GM12878 (cell line): Measurements from ENCODE around the gene EFHC1. TPM values are rescaled to one million over a fixed set of nuclear protein-coding genes. Genes with fewer than 3 reads are reported as not detected.

Experiments
- ATAC-seq: fragments of 200-7000 bp; cut with Tn5 transposase; 3 replicates; pipeline ENCODE4 v1.9.1; 2020; ENCODE audit warnings: mild to moderate bottlenecking, moderate library complexity
- BruUV-seq: library from RNA; stranded (reverse); fragments of 400-500 nt; replicated peaks from 2 replicates; lab custom pipeline; 2021; lab: Mats Ljungman, UMichigan
- CTCF ChIA-PET: fragments of 300-600 bp; sonication (Branson Sonifier 250); formaldehyde crosslinking; extraction: SDS; loops from one replicate; lab custom pipeline; 2021; ENCODE audit warnings: inconsistent platforms; lab: Yijun Ruan, JAX
- POLR2A ChIA-PET: fragments of 350-600 bp; formaldehyde crosslinking; extraction: SDS; loops from one replicate; lab custom pipeline; 2021; ENCODE audit warnings: inconsistent platforms; lab: Charles Lee
- RAD21 ChIA-PET: fragments of 300-600 bp; sonication (Branson Sonifier 250); formaldehyde crosslinking; loops from one replicate; lab custom pipeline; 2023; ENCODE audit warnings: antibody characterized with exemption; ENCODE audit not compliant: unreplicated experiment; lab: Charles Lee
- SMC1A ChIA-PET: fragments of 300-600 bp; sonication (Branson Sonifier 250); formaldehyde crosslinking; loops from one replicate; lab custom pipeline; 2023; ENCODE audit not compliant: unreplicated experiment, uncharacterized antibody; lab: Charles Lee
- DNase-seq: peaks from one replicate; pipeline ENCODE4 v3.0.0-alpha.2; 2011; ENCODE audit warnings: low read depth, low spot score
- FAIRE-seq: peaks from 3 replicates; lab custom pipeline; 2011; peaks lifted over from hg19 to GRCh38; lab: Jason Lieb, UNC
- H2AFZ ChIP-seq: 2 replicates; pipeline ENCODE4 v1.6.0; 2011; ENCODE audit warnings: low read depth, low read length, control low read depth; ENCODE audit not compliant: control insufficient read depth
- H3K27ac ChIP-seq: 2 replicates; pipeline ENCODE4 v1.5.1; 2011; ENCODE audit warnings: control low read depth; ENCODE audit not compliant: control insufficient read depth, insufficient read depth
- H3K27me3 ChIP-seq, 2 experiments: replicated peaks in 1 of 2; 2 replicates each; pipeline versions ENCODE4 v1.6.0 to v1.6.1; 2011; ENCODE audit warnings: low read length in 1 of 2; ENCODE audit not compliant: control insufficient read depth in 2 of 2, insufficient read depth in 2 of 2
- H3K36me3 ChIP-seq, 2 experiments: 2 replicates each; pipeline ENCODE4 v1.5.1; 2011; ENCODE audit warnings: low read length in 1 of 2; ENCODE audit not compliant: control insufficient read depth in 2 of 2, insufficient read depth in 2 of 2
- H3K4me1 ChIP-seq: 2 replicates; pipeline ENCODE4 v1.6.1; 2011; ENCODE audit warnings: mild to moderate bottlenecking, low read length, moderate library complexity, mixed read lengths; ENCODE audit not compliant: control insufficient read depth, insufficient read depth
- H3K4me2 ChIP-seq: 2 replicates; pipeline ENCODE4 v1.6.0; 2011; ENCODE audit warnings: control low read depth; ENCODE audit not compliant: control insufficient read depth, insufficient read depth
- H3K4me3 ChIP-seq: fragments of 200-600 bp; sonication (generic); 2 replicates; pipeline ENCODE4 v1.5.1; 2016
- H3K79me2 ChIP-seq: 2 replicates; pipeline ENCODE4 v1.6.0; 2011; ENCODE audit warnings: low read length; ENCODE audit not compliant: control insufficient read depth, insufficient read depth
- H3K9ac ChIP-seq: 2 replicates; pipeline ENCODE4 v1.8.0; 2011; ENCODE audit warnings: low read length, control low read depth, mixed read lengths; ENCODE audit not compliant: control insufficient read depth, insufficient read depth
- H3K9me3 ChIP-seq: replicated peaks from 3 replicates; pipeline ENCODE4 v1.5.1; 2011; ENCODE audit warnings: mild to moderate bottlenecking, low read length; ENCODE audit not compliant: control insufficient read depth, insufficient read depth
- H4K20me1 ChIP-seq: 2 replicates; pipeline ENCODE4 v1.6.0; 2011; ENCODE audit not compliant: control insufficient read depth, insufficient read depth
- CEBPB ChIP-seq, 2 experiments: fragments of 150-350 bp in 1 of 2; IDR thresholded peaks; 2 replicates each; pipeline ENCODE4 v1.6.1; 2012 to 2014; ENCODE audit warnings: low read depth in 2 of 2, low read length in 2 of 2, borderline replicate concordance in 1 of 2, inconsistent platforms in 1 of 2
- CEBPZ ChIP-seq: fragments of 150-350 bp; IDR thresholded peaks from 2 replicates; pipeline ENCODE4 v1.6.1; 2016; ENCODE audit warnings: low read depth, low read length
- CTCF ChIP-seq, 3 experiments: IDR thresholded peaks in 2 of 3; conservative IDR thresholded peaks in 1 of 3; 2 replicates each; pipeline ENCODE4 v1.5.1; 2011; ENCODE audit warnings: low read depth in 3 of 3, low read length in 3 of 3, mild to moderate bottlenecking in 3 of 3, control low read depth in 2 of 3, moderate library complexity in 2 of 3, inconsistent platforms in 1 of 3, mixed read lengths in 1 of 3; ENCODE audit not compliant: control insufficient read depth in 2 of 3, insufficient read depth in 1 of 3; ENCODE audit errors: extremely low read depth in 1 of 3
- EGR1 ChIP-seq, 2 experiments: IDR thresholded peaks; 1 replicate in 1 of 2; 2 replicates in 1 of 2; pipeline ENCODE4 v1.6.1; 2011 to 2012; ENCODE audit warnings: low read depth in 2 of 2, low read length in 2 of 2, borderline replicate concordance in 1 of 2, mild to moderate bottlenecking in 1 of 2, moderate library complexity in 1 of 2
- KLF5 ChIP-seq: fragments of 450-650 bp; IDR thresholded peaks from 2 replicates; pipeline ENCODE4 v1.6.1; 2014; ENCODE audit warnings: mild to moderate bottlenecking; ENCODE audit not compliant: partially characterized antibody
- LARP7 ChIP-seq: fragments of 450-650 bp; IDR thresholded peaks from 2 replicates; pipeline ENCODE4 v1.6.1; 2017; ENCODE audit warnings: mild to moderate bottlenecking
- MEF2B ChIP-seq: fragments of 450-650 bp; IDR thresholded peaks from 2 replicates; pipeline ENCODE4 v1.6.1; 2018; ENCODE audit warnings: mild to moderate bottlenecking, moderate library complexity; ENCODE audit not compliant: partially characterized antibody, poor library complexity, severe bottlenecking
- SIX5 ChIP-seq: IDR thresholded peaks from 2 replicates; pipeline ENCODE4 v1.6.1; 2011; ENCODE audit warnings: mild to moderate bottlenecking, low read depth, low read length, moderate library complexity; ENCODE audit not compliant: severe bottlenecking
- SP1 ChIP-seq: IDR thresholded peaks from one replicate; pipeline ENCODE4 v1.6.1; 2011; ENCODE audit warnings: low read depth, low read length
- TCF3 ChIP-seq: IDR thresholded peaks from 2 replicates; pipeline ENCODE4 v1.6.1; 2012; ENCODE audit warnings: low read depth, mild to moderate bottlenecking, low read length, borderline replicate concordance; ENCODE audit not compliant: insufficient read depth
- ZBTB11 ChIP-seq: fragments of 450-650 bp; formaldehyde crosslinking; IDR thresholded peaks from 2 replicates; pipeline ENCODE4 v1.5.0; 2022; ENCODE audit warnings: mild to moderate bottlenecking, missing genetic modification characterization
- ZNF207 ChIP-seq: fragments of 450-650 bp; IDR thresholded peaks from 2 replicates; pipeline ENCODE4 v1.6.1; 2014; ENCODE audit warnings: antibody characterized with exemption, mild to moderate bottlenecking, borderline replicate concordance
- WGBS: methylation state at CpG from one replicate; pipeline ENCODE4 v1.1.6; 2016; ENCODE audit warnings: low lambda C conversion rate; ENCODE audit not compliant: insufficient replicate concordance, insufficient coverage; ENCODE audit errors: missing lambda C conversion rate; 5-methylcytosine and 5-hydroxymethylcytosine counted together
- in situ Hi-C: fragments of 300-500 bp; cut with MboI; formaldehyde crosslinking; loops from 9 replicates; pipeline ENCODE4 v1.14.3; 2018; ENCODE audit warnings: mixed read lengths
- intact Hi-C: fragments of 100-400 bp; cut with micrococcal nuclease; formaldehyde crosslinking; loops from one replicate; pipeline ENCODE4 v1.14.2; 2022; ENCODE audit not compliant: unreplicated experiment
- polyA plus RNA-seq, 11 experiments: library from polyadenylated mRNA; depleted of rRNA in 4 of 11; unstranded in 6 of 11; stranded (reverse) in 5 of 11; fragments of >200 nt; fragmentation: Nextera tagmentation in 4 of 11; fragmentation: Illumina TruSeq in 1 of 11; extraction: Ambion mirVana in 4 of 11; extraction: Trizol in 1 of 11; gene quantifications; 1 replicate in 1 of 11; 2 replicates in 10 of 11; pipeline versions ENCODE4 v1.2.1 to v1.2.3, GENCODE V29; 2011 to 2016; ENCODE audit warnings: inconsistent platforms in 2 of 11, missing spikeins in 2 of 11, low read depth in 1 of 11
- total RNA-seq, 4 experiments: library from RNA; depleted of rRNA in 3 of 4; stranded (reverse); fragments of >200 nt in 3 of 4; fragmentation: Illumina TruSeq in 1 of 4; extraction: Trizol in 1 of 4; gene quantifications; 2 replicates each; pipeline versions ENCODE4 v1.2.1 to v1.2.3, GENCODE V29; 2013 to 2021

EFHC1 gene
- total and polyA plus RNA-seq, 10 of the 15 experiments (the other 5 are each of a cell fraction or from before 2014, with no cell fraction given), result 5.5 to 14.5 (median 8.8) TPM

GRCh38 chr6:52403086-52403485 lies 17.1 kb upstream of the EFHC1 start (continued):
- no peak for TF ChIP-seq EGR1 (IDR thresholded peaks at IDR 0.05; ENCODE audit: borderline replicate concordance in 1 of 2, low read depth in 2 of 2, low read length in 2 of 2)
- TF ChIP-seq CEBPB (IDR thresholded peaks at IDR 0.05; ENCODE audit: borderline replicate concordance in 1 of 2, low read depth in 2 of 2, low read length in 2 of 2), result no peak

- ChIA-PET RAD21 (interaction anchor here (1.3 to 10.9 kb wide), 3 partner anchors 13 to 118 kb away, joined by 4 to 224 read pairs (median 6); partner anchors contain the start of gene MCM3), CTCF (interaction anchor here (1.1 to 14.7 kb wide), 4 partner anchors 12 to 240 kb away, joined by 4 to 441 read pairs (median 8); partner anchors contain the start of gene MCM3), POLR2A (interaction anchor here (0.5 kb wide), 1 partner anchor 1386 kb away, joined by 3 read pairs; no protein-coding TSS in a partner anchor), SMC1A (interaction anchor here (0.9 to 12.8 kb wide), 5 partner anchors 95 to 259 kb away, joined by 3 to 358 read pairs (median 3); partner anchors contain the start of gene MCM3)
- H3K79me2 ChIP-seq, result no peaks in the 10 kb centered on the region
- no peaks in the 10 kb centered on the region for H4K20me1 ChIP-seq
- no TSS peak for BruUV-seq
- intact Hi-C loops, result no loop called here
- no peaks in the 10 kb centered on the region for H3K27me3 ChIP-seq
- peaks cover 8% of the 10 kb centered on the region in 2 experiments; a peak in 3 of 4 replicates for H3K36me3 ChIP-seq
- DNase-seq, result no peak
- in situ Hi-C loops, result no loop called here
- H2AFZ ChIP-seq, result no peak overlapping the region
- FAIRE-seq, result no peak
- H3K4me1 ChIP-seq, result peaks cover 10% of the 10 kb centered on the region
- no peak for ATAC-seq
- H3K9ac ChIP-seq, result no peak overlapping the region
- no peak overlapping the region for H3K27ac ChIP-seq
- H3K4me3 ChIP-seq, result no peak overlapping the region
- 93% methylated on average over 9 of the region's 9 CpGs for WGBS
- no peaks in the 10 kb centered on the region for H3K9me3 ChIP-seq
- H3K4me2 ChIP-seq, result no peak overlapping the region
- TF ChIP-seq TCF3 (no peak), KLF5 (no peak), CTCF (IDR thresholded peaks at IDR 0.05 in 2 of 3, conservative IDR thresholded peaks at IDR 0.05 in 1 of 3; ENCODE audit: control insufficient read depth in 2 of 3, extremely low read depth in 1 of 3, insufficient read depth in 1 of 3, low read depth in 3 of 3, low read length in 3 of 3) (no peak), SIX5 (no peak), CEBPZ (no peak), SP1 (no peak), ZNF207 (no peak), ZBTB11 (CRISPR knock-in tag) (no peak), LARP7 (no peak), MEF2B (no peak)
Observed at GRCh38 chr6:52403627-52404026, 16.5 kb upstream of the EFHC1 start.
